Loucy (cell line): ENCODE data around the gene EPAS1.

Source experiments
- H2AFZ ChIP-seq: fragments of 200-600 bp; sonication (generic); 2 replicates; pipeline ENCODE4 v1.6.0; 2016; ENCODE audit warnings: antibody characterized with exemption, mild to moderate bottlenecking, low read length, moderate library complexity
- H3F3A ChIP-seq: fragments of 200-600 bp; 2 replicates; pipeline ENCODE4 v1.6.0; 2016; ENCODE audit warnings: antibody characterized with exemption, low read depth, mild to moderate bottlenecking
- H3K27me3 ChIP-seq: fragments of 200-600 bp; sonication (generic); 2 replicates; pipeline ENCODE4 v1.6.1; 2014; ENCODE audit warnings: low read length, mild to moderate bottlenecking; ENCODE audit not compliant: insufficient read depth, poor library complexity, severe bottlenecking
- H3K36me3 ChIP-seq: fragments of 200-600 bp; sonication (generic); 2 replicates; pipeline ENCODE4 v1.6.1; 2016; ENCODE audit warnings: low read length; ENCODE audit not compliant: insufficient read depth
- H3K4me1 ChIP-seq: fragments of 200-600 bp; sonication (generic); 2 replicates; pipeline ENCODE4 v1.5.1; 2014; ENCODE audit warnings: low read length, mild to moderate bottlenecking; ENCODE audit not compliant: insufficient read depth, poor library complexity, severe bottlenecking
- H3K4me2 ChIP-seq: fragments of 200-600 bp; sonication (generic); 2 replicates; pipeline ENCODE4 v1.6.0; 2014; ENCODE audit warnings: antibody characterized with exemption, low read length, low read depth, mild to moderate bottlenecking; ENCODE audit not compliant: poor library complexity, severe bottlenecking
- H3K4me3 ChIP-seq: fragments of 200-600 bp; sonication (generic); 2 replicates; pipeline ENCODE4 v1.5.1; 2014; ENCODE audit warnings: low read length, mild to moderate bottlenecking, mixed read lengths; ENCODE audit not compliant: poor library complexity, severe bottlenecking
- H3K79me2 ChIP-seq: fragments of 200-600 bp; sonication (generic); 2 replicates; pipeline ENCODE4 v1.6.1; 2014; ENCODE audit warnings: low read length; ENCODE audit not compliant: insufficient read depth
- H3K9ac ChIP-seq: fragments of 200-600 bp; sonication (generic); 2 replicates; pipeline ENCODE4 v1.6.0; 2014; ENCODE audit warnings: mild to moderate bottlenecking, low read depth, low read length, moderate library complexity; ENCODE audit not compliant: poor library complexity, severe bottlenecking
- H3K9me2 ChIP-seq: fragments of 200-600 bp; sonication (generic); replicated peaks from 2 replicates; pipeline ENCODE4 v1.6.1; 2016; ENCODE audit warnings: low read depth, low read length, mixed read lengths
- H3K9me3 ChIP-seq: fragments of 200-600 bp; sonication (generic); 2 replicates; pipeline ENCODE4 v1.6.1; 2014; ENCODE audit warnings: mild to moderate bottlenecking, antibody characterized with exemption, low read length, low read depth; ENCODE audit not compliant: insufficient read depth
- H4K20me1 ChIP-seq: fragments of 200-600 bp; sonication (generic); 2 replicates; pipeline ENCODE4 v1.6.0; 2014; ENCODE audit warnings: antibody characterized with exemption, low read length, mild to moderate bottlenecking; ENCODE audit not compliant: insufficient read depth, poor library complexity, severe bottlenecking
- CTCF ChIP-seq: fragments of 200-600 bp; sonication (generic); conservative IDR thresholded peaks from 2 replicates; pipeline ENCODE4 v1.5.1; 2014; ENCODE audit warnings: mild to moderate bottlenecking, antibody characterized with exemption, low read length
- EZH2phosphoT487 ChIP-seq: fragments of 200-600 bp; IDR thresholded peaks from 2 replicates; pipeline ENCODE4 v1.6.1; 2018; ENCODE audit warnings: antibody characterized with exemption, mild to moderate bottlenecking, moderate library complexity, borderline replicate concordance

Gene EPAS1

GRCh38 chr2:46384457-46384815 lies 87.2 kb downstream of the EPAS1 start:
- Histone ChIP-seq H3K4me1 (no peaks in the 10 kb centered on the region), H2AFZ (no peak overlapping the region), H3K4me3 (no peak overlapping the region), H3K9me2 (no peaks in the 10 kb centered on the region), H4K20me1 (no peaks in the 10 kb centered on the region), H3K27me3 (no peaks in the 10 kb centered on the region), H3K9me3 (no peaks in the 10 kb centered on the region), H3K79me2 (no peaks in the 10 kb centered on the region), H3K9ac (no peak overlapping the region), H3K36me3 (peaks cover 18% of the 10 kb centered on the region; the same call in 1 of the 2 replicates), H3F3A (no peaks in the 10 kb centered on the region), H3K4me2 (no peak overlapping the region)
- TF ChIP-seq EZH2phosphoT487: no peak
- no peak for TF ChIP-seq CTCF

GRCh38 chr2:46385786-46386577 lies 88.8 kb downstream of the EPAS1 start:
- Histone ChIP-seq H3K4me2 (no peak overlapping the region), H3K4me1 (no peaks in the 10 kb centered on the region), H3K9me3 (no peaks in the 10 kb centered on the region), H3K9me2 (no peaks in the 10 kb centered on the region), H4K20me1 (no peaks in the 10 kb centered on the region), H3K27me3 (no peaks in the 10 kb centered on the region), H3F3A (no peaks in the 10 kb centered on the region), H3K4me3 (no peak overlapping the region), H3K36me3 (peaks cover 14% of the 10 kb centered on the region; the same call in 1 of the 2 replicates), H3K79me2 (no peaks in the 10 kb centered on the region), H2AFZ (no peak overlapping the region), H3K9ac (no peak overlapping the region)
- no peak for TF ChIP-seq EZH2phosphoT487
- no peak for TF ChIP-seq CTCF

- Histone ChIP-seq H3K9me3 (no peaks in the 10 kb centered on the region), H3K79me2 (no peaks in the 10 kb centered on the region), H2AFZ (no peak overlapping the region), H4K20me1 (no peaks in the 10 kb centered on the region), H3K9me2 (no peaks in the 10 kb centered on the region), H3K36me3 (peaks cover 14% of the 10 kb centered on the region; the same call in 1 of the 2 replicates), H3K4me1 (no peaks in the 10 kb centered on the region), H3K4me3 (no peak overlapping the region), H3K9ac (no peak overlapping the region), H3K27me3 (no peaks in the 10 kb centered on the region), H3K4me2 (no peak overlapping the region), H3F3A (no peaks in the 10 kb centered on the region)
- TF ChIP-seq EZH2phosphoT487 (no peak), CTCF (no peak)
Measured at GRCh38 chr2:46386763-46387162, 89.6 kb downstream of the EPAS1 start.
